Keratinocyte (primary cell): ENCODE measurements around the gene KRTAP9-6.

ENCODE experiments used
- CTCF ChIP-seq, 3 experiments: IDR thresholded peaks in 1 of 3; conservative IDR thresholded peaks in 1 of 3; optimal IDR thresholded peaks in 1 of 3; 2 replicates in 2 of 3; 3 replicates in 1 of 3; pipeline versions ENCODE3 to v1.5.1; 2011; ENCODE audit warnings: low read length in 3 of 3, mild to moderate bottlenecking in 3 of 3, moderate library complexity in 2 of 3, control low read depth in 1 of 3, inconsistent platforms in 1 of 3; ENCODE audit not compliant: insufficient read depth in 2 of 3; ENCODE audit errors: extremely low read depth in 1 of 3
- EZH2 ChIP-seq: IDR thresholded peaks from one replicate; pipeline ENCODE4 v1.6.1; 2012; ENCODE audit warnings: inconsistent platforms, mild to moderate bottlenecking, low read length, moderate library complexity

GRCh38 chr17:41215681-41216080 is 49.5 kb upstream of the KRTAP9-6 start:
- no peak for TF ChIP-seq CTCF (optimal IDR thresholded peaks at IDR 0.05 in 1 of 3, IDR thresholded peaks at IDR 0.05 in 1 of 3, conservative IDR thresholded peaks at IDR 0.05 in 1 of 3; ENCODE audit: extremely low read depth in 1 of 3, insufficient read depth in 2 of 3, low read length in 3 of 3)
- TF ChIP-seq EZH2 = no peak
